WERI-Rb-1 (cell line): ENCODE data around the gene MYO5A.

Experiments used
- DNase-seq: peaks from one replicate; pipeline ENCODE4 v3.0.0-alpha.2; 2020
- H3K27ac ChIP-seq: fragments of 250-450 bp; sonication (Bioruptor Pico); 2 replicates; pipeline ENCODE4 v1.5.1; 2020; ENCODE audit warnings: mild to moderate bottlenecking, moderate library complexity
- H3K27me3 ChIP-seq: fragments of 250-450 bp; sonication (Bioruptor Pico); 2 replicates; pipeline ENCODE4 v1.5.1; 2021; ENCODE audit warnings: mild to moderate bottlenecking, low read depth, moderate library complexity; ENCODE audit not compliant: insufficient read depth, severe bottlenecking
- H3K36me3 ChIP-seq: fragments of 250-450 bp; sonication (Bioruptor Pico); 2 replicates; pipeline ENCODE4 v1.5.1; 2020; ENCODE audit warnings: mild to moderate bottlenecking, moderate library complexity
- H3K4me3 ChIP-seq: 2 replicates; pipeline ENCODE4 v1.5.1; 2011; ENCODE audit warnings: low read depth, mild to moderate bottlenecking, control low read depth, low read length
- H3K9me3 ChIP-seq: fragments of 250-450 bp; sonication (Bioruptor Pico); 2 replicates; pipeline ENCODE4 v1.5.1; 2021; ENCODE audit warnings: mild to moderate bottlenecking, moderate library complexity; ENCODE audit not compliant: severe bottlenecking
- CTCF ChIP-seq: IDR thresholded peaks from 2 replicates; pipeline ENCODE4 v1.5.1; 2011; ENCODE audit warnings: low read depth, mild to moderate bottlenecking, control low read depth, inconsistent platforms, low read length

The MYO5A gene

DNA sequence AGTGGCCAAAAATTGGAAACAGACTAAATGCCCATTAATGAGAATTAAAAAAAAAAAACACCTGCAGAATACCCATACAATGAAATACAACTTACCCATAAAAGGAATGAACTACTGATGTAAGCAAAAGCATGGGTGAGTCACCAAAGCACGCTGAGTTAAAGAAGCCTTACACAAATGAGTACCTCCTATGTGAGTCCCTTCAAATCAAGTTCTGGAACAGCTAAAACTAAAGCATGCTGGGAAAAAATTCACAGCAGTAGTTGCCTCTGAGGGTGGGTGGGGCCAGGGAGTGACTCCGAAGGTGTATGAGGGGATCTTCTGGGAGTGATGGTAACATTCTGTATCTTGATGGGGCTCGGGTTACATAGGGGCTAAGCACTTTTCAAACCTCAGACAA is 244.5 kb downstream of the MYO5A start:
- peaks cover 2% of the 10 kb centered on the region for H3K36me3 ChIP-seq
- no peak for DNase-seq
- no peak overlapping the region for H3K27ac ChIP-seq
- TF ChIP-seq CTCF, result no peak
- H3K9me3 ChIP-seq, result no peaks in the 10 kb centered on the region
- H3K4me3 ChIP-seq, result no peak overlapping the region
- H3K27me3 ChIP-seq, result no peaks in the 10 kb centered on the region

GRCh38 chr15:52283281-52283680 is 245.4 kb downstream of the MYO5A start:
- peaks cover 5% of the 10 kb centered on the region for H3K36me3 ChIP-seq
- TF ChIP-seq CTCF, result no peak
- no peaks in the 10 kb centered on the region for H3K27me3 ChIP-seq
- no peak for DNase-seq
- H3K4me3 ChIP-seq, result no peak overlapping the region
- H3K27ac ChIP-seq, result no peak overlapping the region
- H3K9me3 ChIP-seq, result no peaks in the 10 kb centered on the region

DNA sequence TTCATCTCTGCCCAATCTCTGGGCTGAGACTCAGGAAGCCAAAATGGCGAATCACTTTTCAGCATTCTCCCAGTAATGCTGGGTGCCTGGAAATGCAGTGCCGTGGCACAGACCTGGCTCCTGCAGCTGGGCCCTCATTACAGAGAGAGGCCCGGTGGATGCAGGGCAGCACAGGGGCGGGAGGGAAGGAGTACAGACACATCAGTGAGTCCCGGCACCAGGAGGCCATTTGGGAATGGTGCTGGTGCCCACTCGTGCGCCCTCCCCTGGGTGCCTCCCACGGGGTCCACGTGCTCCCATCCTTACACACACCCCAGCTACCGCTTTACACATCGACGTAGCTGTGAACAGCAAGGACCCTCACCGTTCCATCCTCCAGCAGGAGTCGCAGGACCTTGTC is 246.3 kb downstream of the MYO5A start:
- Histone ChIP-seq H3K36me3 (peaks cover 11% of the 10 kb centered on the region), H3K27me3 (no peaks in the 10 kb centered on the region), H3K9me3 (no peaks in the 10 kb centered on the region), H3K27ac (no peak overlapping the region), H3K4me3 (no peak overlapping the region)
- TF ChIP-seq CTCF, result no peak
- no peak for DNase-seq

GRCh38 chr15:52281085-52282035 is 247.3 kb downstream of the MYO5A start:
- no peaks in the 10 kb centered on the region for H3K27me3 ChIP-seq
- no peak overlapping the region for H3K4me3 ChIP-seq
- no peaks in the 10 kb centered on the region for H3K9me3 ChIP-seq
- no peak for TF ChIP-seq CTCF
- H3K27ac ChIP-seq, result peak overlapping the region; percentile 24; the same call in 1 of the 2 replicates
- peaks cover 12% of the 10 kb centered on the region for H3K36me3 ChIP-seq
- DNase-seq, result no peak

- Histone ChIP-seq H3K9me3 (no peaks in the 10 kb centered on the region), H3K4me3 (no peak overlapping the region), H3K27ac (no peak overlapping the region), H3K27me3 (no peaks in the 10 kb centered on the region), H3K36me3 (peaks cover 12% of the 10 kb centered on the region)
- DNase-seq, result no peak
- no peak for TF ChIP-seq CTCF
Observed at GRCh38 chr15:52280326-52281084, 248.2 kb downstream of the MYO5A start.
